ENCODE results near the gene GPR137C. TPM values are rescaled to one million over a fixed set of nuclear protein-coding genes. Genes with fewer than 3 reads are reported as not detected.

GPR137C gene
- total RNA-seq, 1 experiment from 2014 or later: 0.89 TPM

- intact Hi-C loops (cut with micrococcal nuclease): no loop called here
- H3K79me2 ChIP-seq (ENCODE audit: insufficient read depth, low read length): no peaks in the 10 kb centered on the region
- H3K4me2 ChIP-seq (ENCODE audit: low read length): no peak overlapping the region
- DNase-seq (ENCODE audit: low read depth, low spot score): no peak
- BruUV-seq (replicated peaks): no TSS peak
- ChIA-PET POLR2A (no interaction called here), RAD21 (ENCODE audit: low non-redundant PET in 1 of 2, low total read pairs in 2 of 2, uncharacterized antibody in 2 of 2, unreplicated experiment in 2 of 2) (no interaction called here), CTCF (no interaction called here)
- no peak overlapping the region for H3K27ac ChIP-seq (ENCODE audit: low read depth, low read length)
- no peak overlapping the region for H3K4me3 ChIP-seq (replicated peaks in 1 of 2; ENCODE audit: low read depth in 1 of 2, low read length in 2 of 2)
- no peak overlapping the region for H3K9ac ChIP-seq (ENCODE audit: low read length)
- H3K27me3 ChIP-seq (ENCODE audit: insufficient read depth, low read length): no peaks in the 10 kb centered on the region
- H3K4me1 ChIP-seq (ENCODE audit: control insufficient read depth in 1 of 2, insufficient read depth in 2 of 2, low read length in 2 of 2): no peaks in the 10 kb centered on the region
- H4K20me1 ChIP-seq (ENCODE audit: insufficient read depth): no peaks in the 10 kb centered on the region
- H3K9me3 ChIP-seq (ENCODE audit: control insufficient read depth in 1 of 2, insufficient read depth in 1 of 2, low read depth in 1 of 2, low read length in 2 of 2): no peaks in the 10 kb centered on the region
- TF ChIP-seq ZBTB33 (IDR thresholded peaks at IDR 0.05; ENCODE audit: extremely low read depth, insufficient replicate concordance, low read length): no peak
- TF ChIP-seq SRF (IDR thresholded peaks at IDR 0.05; ENCODE audit: low read depth): no peak
- TF ChIP-seq MAX (IDR thresholded peaks at IDR 0.05): no peak
- TF ChIP-seq ZFX (IDR thresholded peaks at IDR 0.05): no peak
- no peak for TF ChIP-seq ATF3 (IDR thresholded peaks at IDR 0.05)
- no peak for TF ChIP-seq ELF1 (IDR thresholded peaks at IDR 0.05; ENCODE audit: borderline replicate concordance, low read depth)
- no peaks in the 10 kb centered on the region for H3K9me2 ChIP-seq (ENCODE audit: insufficient read depth)
- H2AFZ ChIP-seq (ENCODE audit: low read depth, low read length, poor library complexity, severe bottlenecking): no peak overlapping the region
- no peak for ATAC-seq
- no peaks in the 10 kb centered on the region for H3K36me3 ChIP-seq (ENCODE audit: control insufficient read depth in 1 of 2, insufficient read depth in 2 of 2, low read length in 2 of 2)
These were observed 6.9 kb upstream of the GPR137C start for GRCh38 chr14:52545584-52546317.

GRCh38 chr14:52546318-52546670 is 6.3 kb upstream of the GPR137C start:
- Histone ChIP-seq H3K4me2 (ENCODE audit: low read length) (no peak overlapping the region), H2AFZ (ENCODE audit: low read depth, low read length, poor library complexity, severe bottlenecking) (no peak overlapping the region), H3K4me1 (ENCODE audit: control insufficient read depth in 1 of 2, insufficient read depth in 2 of 2, low read length in 2 of 2) (peaks cover 0 to 4% of the 10 kb centered on the region in 2 experiments; a peak in 2 of 4 replicates), H3K9ac (ENCODE audit: low read length) (no peak overlapping the region), H3K9me3 (ENCODE audit: control insufficient read depth in 1 of 2, insufficient read depth in 1 of 2, low read depth in 1 of 2, low read length in 2 of 2) (no peaks in the 10 kb centered on the region), H3K9me2 (ENCODE audit: insufficient read depth) (no peaks in the 10 kb centered on the region), H3K36me3 (ENCODE audit: control insufficient read depth in 1 of 2, insufficient read depth in 2 of 2, low read length in 2 of 2) (no peaks in the 10 kb centered on the region), H3K79me2 (ENCODE audit: insufficient read depth, low read length) (no peaks in the 10 kb centered on the region), H4K20me1 (ENCODE audit: insufficient read depth) (no peaks in the 10 kb centered on the region), H3K27me3 (ENCODE audit: insufficient read depth, low read length) (no peaks in the 10 kb centered on the region), H3K4me3 (replicated peaks in 1 of 2; ENCODE audit: low read depth in 1 of 2, low read length in 2 of 2) (no peak overlapping the region), H3K27ac (ENCODE audit: low read depth, low read length) (no peak overlapping the region)
- BruUV-seq (replicated peaks): no TSS peak
- intact Hi-C loops (cut with micrococcal nuclease): no loop called here
- ATAC-seq: no peak
- POLR2A ChIA-PET: no interaction called here
- CTCF ChIA-PET: no interaction called here
- RAD21 ChIA-PET (ENCODE audit: low non-redundant PET in 1 of 2, low total read pairs in 2 of 2, uncharacterized antibody in 2 of 2, unreplicated experiment in 2 of 2): no interaction called here
- DNase-seq (ENCODE audit: low read depth, low spot score): no peak
- TF ChIP-seq SRF (IDR thresholded peaks at IDR 0.05; ENCODE audit: low read depth) (no peak), REST (IDR thresholded peaks at IDR 0.05; ENCODE audit: low read depth) (no peak), MAX (IDR thresholded peaks at IDR 0.05) (no peak), YY1 (IDR thresholded peaks at IDR 0.05; ENCODE audit: extremely low read depth, insufficient replicate concordance, low read depth, low read length) (no peak), CTCF (IDR thresholded peaks at IDR 0.05 in 2 of 3, conservative IDR thresholded peaks at IDR 0.05 in 1 of 3; ENCODE audit: borderline replicate concordance in 1 of 3, insufficient read depth in 1 of 3, low read depth in 2 of 3, low read length in 2 of 3) (no peak)

All from HCT116 (cell line).